ENCODE measurements around the gene ANAPC15. TPM values are rescaled to one million over a fixed set of nuclear protein-coding genes. Genes with fewer than 3 reads are reported as not detected.
"Not testable (repeated sequence)": the region's sequence is repeated elsewhere in the genome, so short reads cannot be mapped to it uniquely, and the experiment has no call there.

Gene ANAPC15
- 68.5 TPM for polyA plus RNA-seq

- peaks cover 15 to 18% (median 15%) of the 10 kb centered on the region in 3 donors for H3K4me1 Mint-ChIP-seq
Observed at GRCh38 chr11:72112143-72112977, at the start of gene ANAPC15. TSS of gene ANAPC15 (minus strand) at chr11:72112695. CDS start at chr11:72111276, 1,419 bp downstream.

GRCh38 chr11:72160319-72160718, 47.8 kb upstream of the ANAPC15 start:
- Mint-ChIP-seq H3K27ac (no peak overlapping the region), H3K27me3 (peaks cover 4% of the 10 kb centered on the region), H3K4me1 (no peaks in the 10 kb centered on the region), H3K9me3 (no peaks in the 10 kb centered on the region), H3K4me3 (no peak overlapping the region), H3K36me3 (peaks cover 4% of the 10 kb centered on the region)

More at GRCh38 chr11:72112143-72112977, at the start of gene ANAPC15:
- Mint-ChIP-seq H3K4me3 (peak within 1 kb of the TSS; percentile 95 to 98 (median 98)), H3K36me3 (peaks cover 3% of the 10 kb centered on the region), H3K9me3 (no peaks in the 10 kb centered on the region), H3K27ac (peak within 1 kb of the TSS; percentile 96 to 99 (median 97)), H3K27me3 (no peaks in the 10 kb centered on the region)

- Mint-ChIP-seq H3K4me1 (no peaks in the 10 kb centered on the region), H3K27ac (no peak overlapping the region)
Observed at GRCh38 chr11:72157131-72157530, 44.6 kb upstream of the ANAPC15 start.

GRCh38 chr11:72155751-72156150, 43.3 kb upstream of the ANAPC15 start:
- no peaks in the 10 kb centered on the region for H3K4me1 Mint-ChIP-seq
- H3K9me3 Mint-ChIP-seq: no peaks in the 10 kb centered on the region
- no peaks in the 10 kb centered on the region for H3K36me3 Mint-ChIP-seq
- H3K4me3 Mint-ChIP-seq: no peak overlapping the region
- peaks cover 4% of the 10 kb centered on the region for H3K27me3 Mint-ChIP-seq
- H3K27ac Mint-ChIP-seq: no peak overlapping the region

More at GRCh38 chr11:72157131-72157530, 44.6 kb upstream of the ANAPC15 start:
- Mint-ChIP-seq H3K36me3 (peaks cover 2% of the 10 kb centered on the region), H3K9me3 (no peaks in the 10 kb centered on the region), H3K4me3 (no peak overlapping the region), H3K27me3 (peaks cover 4% of the 10 kb centered on the region)

GRCh38 chr11:72154816-72155215, 42.3 kb upstream of the ANAPC15 start:
- Mint-ChIP-seq H3K9me3 (no peaks in the 10 kb centered on the region), H3K4me3 (no peak overlapping the region), H3K27ac (no peak overlapping the region), H3K36me3 (no peaks in the 10 kb centered on the region), H3K27me3 (no peaks in the 10 kb centered on the region), H3K4me1 (no peaks in the 10 kb centered on the region)

- not testable (repeated sequence) for H3K4me3 Mint-ChIP-seq, H3K36me3 Mint-ChIP-seq, H3K9me3 Mint-ChIP-seq, H3K27me3 Mint-ChIP-seq, H3K4me1 Mint-ChIP-seq, H3K27ac Mint-ChIP-seq
Observed at GRCh38 chr11:72153874-72154273, 41.4 kb upstream of the ANAPC15 start.

GRCh38 chr11:72150882-72151281, 38.4 kb upstream of the ANAPC15 start:
- Mint-ChIP-seq H3K27ac (no peak overlapping the region), H3K9me3 (no peaks in the 10 kb centered on the region), H3K4me1 (no peaks in the 10 kb centered on the region), H3K4me3 (no peak overlapping the region), H3K36me3 (no peaks in the 10 kb centered on the region), H3K27me3 (no peaks in the 10 kb centered on the region)

GRCh38 chr11:72146625-72147024, 34.1 kb upstream of the ANAPC15 start:
- H3K27me3 Mint-ChIP-seq: peaks cover 7% of the 10 kb centered on the region
- no peak overlapping the region for H3K4me3 Mint-ChIP-seq
- peaks cover 0 to 3% (median 2%) of the 10 kb centered on the region in 3 donors for H3K4me1 Mint-ChIP-seq
- H3K9me3 Mint-ChIP-seq: no peaks in the 10 kb centered on the region
- no peak overlapping the region for H3K27ac Mint-ChIP-seq
- no peaks in the 10 kb centered on the region for H3K36me3 Mint-ChIP-seq

- peaks cover 0 to 3% (median 2%) of the 10 kb centered on the region in 3 donors for H3K4me1 Mint-ChIP-seq
- peaks cover 7% of the 10 kb centered on the region for H3K27me3 Mint-ChIP-seq
- H3K4me3 Mint-ChIP-seq: no peak overlapping the region
- H3K9me3 Mint-ChIP-seq: no peaks in the 10 kb centered on the region
- H3K27ac Mint-ChIP-seq: peak overlapping the region in 1 of 3 donors; percentile 5
- H3K36me3 Mint-ChIP-seq: no peaks in the 10 kb centered on the region
Observed at GRCh38 chr11:72144807-72145565, 32.5 kb upstream of the ANAPC15 start.

- not testable (repeated sequence) for H3K4me1 Mint-ChIP-seq, H3K9me3 Mint-ChIP-seq, H3K4me3 Mint-ChIP-seq, H3K27ac Mint-ChIP-seq, H3K36me3 Mint-ChIP-seq
- H3K27me3 Mint-ChIP-seq: peaks cover 15% of the 10 kb centered on the region
Observed at GRCh38 chr11:72142543-72142942, 30.0 kb upstream of the ANAPC15 start.

- not testable (repeated sequence) for H3K36me3 Mint-ChIP-seq, H3K4me1 Mint-ChIP-seq, H3K9me3 Mint-ChIP-seq, H3K27ac Mint-ChIP-seq, H3K4me3 Mint-ChIP-seq
- peaks cover 15% of the 10 kb centered on the region for H3K27me3 Mint-ChIP-seq
Observed at GRCh38 chr11:72142086-72142485, 29.6 kb upstream of the ANAPC15 start.

- H3K27me3 Mint-ChIP-seq: peaks cover 15% of the 10 kb centered on the region
- H3K4me1 Mint-ChIP-seq: peaks cover 0 to 3% (median 2%) of the 10 kb centered on the region in 3 donors
- H3K27ac Mint-ChIP-seq: peak overlapping the region in 1 of 3 donors; percentile 2
- no peaks in the 10 kb centered on the region for H3K36me3 Mint-ChIP-seq
- no peaks in the 10 kb centered on the region for H3K9me3 Mint-ChIP-seq
- no peak overlapping the region for H3K4me3 Mint-ChIP-seq
Observed at GRCh38 chr11:72141066-72141465, 28.6 kb upstream of the ANAPC15 start.

- no peak overlapping the region for H3K27ac Mint-ChIP-seq
- H3K4me1 Mint-ChIP-seq: peaks cover 0 to 3% (median 2%) of the 10 kb centered on the region in 3 donors
- H3K36me3 Mint-ChIP-seq: no peaks in the 10 kb centered on the region
- peaks cover 15% of the 10 kb centered on the region for H3K27me3 Mint-ChIP-seq
- no peak overlapping the region for H3K4me3 Mint-ChIP-seq
- H3K9me3 Mint-ChIP-seq: no peaks in the 10 kb centered on the region
Observed at GRCh38 chr11:72140661-72141060, 28.2 kb upstream of the ANAPC15 start.

GRCh38 chr11:72139500-72139899, 27.0 kb upstream of the ANAPC15 start:
- no peaks in the 10 kb centered on the region for H3K36me3 Mint-ChIP-seq
- H3K4me1 Mint-ChIP-seq: peaks cover 0 to 3% (median 2%) of the 10 kb centered on the region in 3 donors
- no peak overlapping the region for H3K4me3 Mint-ChIP-seq
- peaks cover 15% of the 10 kb centered on the region for H3K27me3 Mint-ChIP-seq
- no peaks in the 10 kb centered on the region for H3K9me3 Mint-ChIP-seq
- no peak overlapping the region for H3K27ac Mint-ChIP-seq

- H3K27me3 Mint-ChIP-seq: peaks cover 13% of the 10 kb centered on the region
- no peak overlapping the region for H3K27ac Mint-ChIP-seq
- H3K36me3 Mint-ChIP-seq: no peaks in the 10 kb centered on the region
- H3K9me3 Mint-ChIP-seq: no peaks in the 10 kb centered on the region
- H3K4me1 Mint-ChIP-seq: peaks cover 0 to 2% (median 1%) of the 10 kb centered on the region in 3 donors
- no peak overlapping the region for H3K4me3 Mint-ChIP-seq
Observed at GRCh38 chr11:72138821-72139390, 26.4 kb upstream of the ANAPC15 start.

Data from IgD-negative memory B cell (primary cell).